ENCODE measurements around the gene GABARAP.

Gene GABARAP

GRCh38 chr17:7190276-7190917 lies 51.9 kb downstream of the GABARAP start:
- TF ChIP-seq CTCF (IDR thresholded peaks at IDR 0.05; ENCODE audit: low read depth, low read length, missing control alignments), result no peak
- H3K4me3 ChIP-seq (ENCODE audit: low read depth, low read length), result no peak overlapping the region
- no peak for DNase-seq (ENCODE audit: low read depth)

Data from GM12864 (cell line).